Endothelial cell of umbilical vein (primary cell): ENCODE measurements around the gene HTR3C. TPM values are rescaled to one million over a fixed set of nuclear protein-coding genes. Genes with fewer than 3 reads are reported as not detected.
"Not testable (repeated sequence)": the region's sequence is repeated elsewhere in the genome, so short reads cannot be mapped to it uniquely, and the experiment has no call there.

Experiments used
- BruUV-seq: library from RNA; stranded (reverse); fragments of 400-500 nt; replicated peaks from 2 replicates; lab custom pipeline; 2021; lab: Mats Ljungman, UMichigan
- CTCF ChIA-PET: fragments of 300-600, 350-600 bp; sonication (Branson Sonifier 250); formaldehyde crosslinking; loops from one replicate; lab custom pipeline; 2021; ENCODE audit warnings: antibody characterized with exemption, inconsistent platforms; lab: Charles Lee
- POLR2A ChIA-PET: fragments of 300-600, 350-600 bp; sonication (Branson Sonifier 250); formaldehyde crosslinking; loops from one replicate; lab custom pipeline; 2021; ENCODE audit warnings: antibody characterized with exemption, inconsistent platforms; lab: Charles Lee
- DNase-seq: peaks from one replicate; pipeline ENCODE4 v3.0.0-alpha.2; 2011; ENCODE audit warnings: low read depth, low spot score
- FAIRE-seq: peaks from 2 replicates; lab custom pipeline; 2011; peaks lifted over from hg19 to GRCh38; lab: Jason Lieb, UNC
- H2AFZ ChIP-seq: 2 replicates; pipeline ENCODE4 v1.6.0; 2012; ENCODE audit warnings: low read depth, low read length, control low read depth, inconsistent platforms
- H3K27ac ChIP-seq: 2 replicates; pipeline ENCODE4 v1.5.1; 2011; ENCODE audit warnings: low read depth, mild to moderate bottlenecking, control low read depth, low read length, moderate library complexity; ENCODE audit not compliant: insufficient read depth
- H3K27me3 ChIP-seq, 2 experiments: 2 replicates each; pipeline versions ENCODE4 v1.6.0 to v1.6.1; 2011; ENCODE audit warnings: low read length in 2 of 2, mixed read lengths in 1 of 2; ENCODE audit not compliant: control insufficient read depth in 2 of 2, insufficient read depth in 2 of 2
- H3K36me3 ChIP-seq, 2 experiments: 2 replicates in 1 of 2; 3 replicates in 1 of 2; pipeline ENCODE4 v1.5.1; 2011; ENCODE audit warnings: low read length in 2 of 2, mild to moderate bottlenecking in 1 of 2, moderate library complexity in 1 of 2; ENCODE audit not compliant: control insufficient read depth in 2 of 2, insufficient read depth in 2 of 2; ENCODE audit errors: extremely low read depth in 1 of 2
- H3K4me1 ChIP-seq: 3 replicates; pipeline ENCODE4 v1.5.1; 2011; ENCODE audit warnings: mild to moderate bottlenecking, low read length; ENCODE audit not compliant: control insufficient read depth, insufficient read depth; ENCODE audit errors: extremely low read depth
- H3K4me2 ChIP-seq: 2 replicates; pipeline ENCODE4 v1.6.1; 2011; ENCODE audit warnings: low read length, control low read depth, mixed read lengths; ENCODE audit not compliant: insufficient read depth
- H3K4me3 ChIP-seq, 3 experiments: fragments of 200-600 bp in 1 of 3; sonication (generic), shearing (Covaris generic) in 1 of 3; replicated peaks in 1 of 3; 2 replicates each; pipeline ENCODE4 v1.5.1; 2011 to 2016; ENCODE audit warnings: control low read depth in 3 of 3, low read length in 3 of 3, mild to moderate bottlenecking in 2 of 3, inconsistent platforms in 1 of 3, low read depth in 1 of 3, moderate library complexity in 1 of 3; ENCODE audit not compliant: insufficient read depth in 1 of 3
- H3K79me2 ChIP-seq: 2 replicates; pipeline ENCODE4 v1.6.0; 2012; ENCODE audit warnings: low read length, inconsistent platforms; ENCODE audit not compliant: control insufficient read depth, insufficient read depth
- H3K9ac ChIP-seq: replicated peaks from 2 replicates; pipeline ENCODE3; 2011; ENCODE audit warnings: low read length, control low read depth; ENCODE audit not compliant: insufficient read depth; ENCODE audit errors: extremely low read depth
- H3K9me1 ChIP-seq: replicated peaks from 3 replicates; pipeline ENCODE4 v1.6.0; 2011; ENCODE audit warnings: mild to moderate bottlenecking, low read length; ENCODE audit not compliant: control insufficient read depth, insufficient read depth; ENCODE audit errors: extremely low read depth
- H3K9me3 ChIP-seq: replicated peaks from 2 replicates; pipeline ENCODE4 v1.5.1; 2012; ENCODE audit warnings: low read length, inconsistent platforms; ENCODE audit not compliant: control insufficient read depth, insufficient read depth
- H4K20me1 ChIP-seq: replicated peaks from 2 replicates; pipeline ENCODE3; 2011; ENCODE audit warnings: mild to moderate bottlenecking, low read length; ENCODE audit not compliant: control insufficient read depth, insufficient read depth; ENCODE audit errors: extremely low read depth
- CTCF ChIP-seq, 2 donors: IDR thresholded peaks; 1 replicate in 1 of 2; 2 replicates in 1 of 2; pipeline ENCODE4 v1.5.1; 2011; ENCODE audit warnings: low read length in 2 of 2, mild to moderate bottlenecking in 2 of 2, moderate library complexity in 2 of 2, control low read depth in 1 of 2, inconsistent platforms in 1 of 2, low read depth in 1 of 2; ENCODE audit not compliant: insufficient read depth in 1 of 2; ENCODE audit errors: extremely low read depth in 1 of 2
- EZH2 ChIP-seq: IDR thresholded peaks from 2 replicates; pipeline ENCODE4 v1.6.1; 2012; ENCODE audit warnings: borderline replicate concordance, low read depth, mild to moderate bottlenecking, moderate library complexity, low read length, inconsistent platforms; ENCODE audit not compliant: severe bottlenecking
- FOS ChIP-seq: IDR thresholded peaks from 2 replicates; pipeline ENCODE4 v1.6.1; 2011; ENCODE audit warnings: mild to moderate bottlenecking, low read length, moderate library complexity, borderline replicate concordance; ENCODE audit not compliant: insufficient read depth
- GATA2 ChIP-seq: IDR thresholded peaks from 2 replicates; pipeline ENCODE4 v1.7.0; 2011; ENCODE audit warnings: low read depth, mild to moderate bottlenecking, moderate library complexity, mixed read lengths, low read length; ENCODE audit not compliant: insufficient read length, insufficient read depth
- JUN ChIP-seq: IDR thresholded peaks from 2 replicates; pipeline ENCODE4 v1.6.1; 2011; ENCODE audit warnings: borderline replicate concordance, low read depth; ENCODE audit not compliant: insufficient read length, insufficient read depth
- MAX ChIP-seq: IDR thresholded peaks from 2 replicates; pipeline ENCODE4 v1.6.1; 2011; ENCODE audit not compliant: insufficient read depth, insufficient read length
- MYC ChIP-seq: IDR thresholded peaks from one replicate; pipeline ENCODE4 v1.6.1; 2011; ENCODE audit warnings: mild to moderate bottlenecking, low read depth, low read length
- POLR2A ChIP-seq: IDR thresholded peaks from 2 replicates; pipeline ENCODE4 v1.6.1; 2012; ENCODE audit warnings: low read depth, mild to moderate bottlenecking, control low read depth, low read length
- POLR2AphosphoS5 ChIP-seq: IDR thresholded peaks from 2 replicates; pipeline ENCODE4 v1.6.1; 2012; ENCODE audit warnings: low read depth, mild to moderate bottlenecking, control low read depth, low read length, moderate library complexity; ENCODE audit not compliant: insufficient read depth
- dilution Hi-C: fragments of 300-500 bp; cut with MboI; formaldehyde crosslinking; loops from one replicate; pipeline ENCODE4 v1.15.0; 2019; ENCODE audit warnings: low sequenced_read_pairs; ENCODE audit not compliant: extremely low pct_ligation_motif_present
- intact Hi-C: fragments of 100-400 bp; cut with micrococcal nuclease; formaldehyde crosslinking; loops from one replicate; pipeline ENCODE4 v1.10.0; 2022
- polyA plus RNA-seq, 4 experiments: library from polyadenylated mRNA; depleted of rRNA in 3 of 4; stranded (reverse) in 3 of 4; unstranded in 1 of 4; fragments of >200 nt; gene quantifications; 2 replicates each; pipeline versions ENCODE4 v1.2.1 to v1.2.3, GENCODE V29; 2011 to 2012; ENCODE audit warnings: missing spikeins in 1 of 4
- total RNA-seq: library from RNA; stranded (reverse); gene quantifications from 2 replicates; pipeline ENCODE4 v1.2.3, GENCODE V29; 2021

Gene HTR3C
- total and polyA plus RNA-seq, 2 donors (not counting 3 experiments of a cell fraction or from before 2014, with no cell fraction given) = not detected

GRCh38 chr3:184068344-184068743 lies 15.5 kb downstream of the HTR3C start:
- dilution Hi-C loops = no loop called here
- CTCF ChIA-PET = no interaction called here

GRCh38 chr3:184071142-184071541 lies 18.3 kb downstream of the HTR3C start:
- H3K9me3 ChIP-seq, H3K27ac ChIP-seq, H2AFZ ChIP-seq, H3K4me3 ChIP-seq, DNase-seq, H4K20me1 ChIP-seq, CTCF ChIA-PET, POLR2A ChIA-PET, H3K27me3 ChIP-seq, H3K4me2 ChIP-seq, H3K9me1 ChIP-seq, dilution Hi-C loops, BruUV-seq, FAIRE-seq, intact Hi-C loops, H3K36me3 ChIP-seq, H3K79me2 ChIP-seq, H3K4me1 ChIP-seq, H3K9ac ChIP-seq: not testable (repeated sequence)

More at GRCh38 chr3:184068344-184068743, 15.5 kb downstream of the HTR3C start:
- no peak overlapping the region for H3K27ac ChIP-seq
- H4K20me1 ChIP-seq = no peaks in the 10 kb centered on the region
- H3K27me3 ChIP-seq = peaks cover 0 to 5% of the 10 kb centered on the region in 2 experiments
- TF ChIP-seq MYC (no peak), EZH2 (no peak), JUN (no peak), CTCF (IDR thresholded peaks at IDR 0.05; ENCODE audit: extremely low read depth in 1 of 2, insufficient read depth in 1 of 2, low read depth in 1 of 2, low read length in 2 of 2) (no peak), MAX (no peak), POLR2AphosphoS5 (no peak), GATA2 (no peak), POLR2A (no peak), FOS (no peak)
- H3K4me2 ChIP-seq = no peak overlapping the region
- DNase-seq (no peak), FAIRE-seq (no peak)
- H2AFZ ChIP-seq = no peak overlapping the region
- no peaks in the 10 kb centered on the region for H3K36me3 ChIP-seq
- no peaks in the 10 kb centered on the region for H3K9me3 ChIP-seq
- POLR2A ChIA-PET = no interaction called here
- no peak overlapping the region for H3K9ac ChIP-seq
- H3K4me1 ChIP-seq = no peaks in the 10 kb centered on the region
- no TSS peak for BruUV-seq
- no peak overlapping the region for H3K4me3 ChIP-seq
- H3K9me1 ChIP-seq = no peaks in the 10 kb centered on the region
- H3K79me2 ChIP-seq = no peaks in the 10 kb centered on the region
- intact Hi-C loops = no loop called here
